HepG2 (cell line): ENCODE measurements around the gene DDX24. TPM values are rescaled to one million over a fixed set of nuclear protein-coding genes. Genes with fewer than 3 reads are reported as not detected.

Source experiments
- ATF2 ChIP-seq: sonication (generic); formaldehyde crosslinking; IDR thresholded peaks from 2 replicates; pipeline ENCODE4 v1.4.0; 2020; ENCODE audit warnings: missing genetic modification reagents
- ATF5 ChIP-seq: sonication (generic); formaldehyde crosslinking; IDR thresholded peaks from 2 replicates; pipeline ENCODE4 v1.4.0; 2020; ENCODE audit warnings: mild to moderate bottlenecking, low read depth, missing genetic modification reagents
- BCLAF1 ChIP-seq: fragments of 450-650 bp; IDR thresholded peaks from 2 replicates; pipeline ENCODE4 v1.6.1; 2017; ENCODE audit warnings: mild to moderate bottlenecking
- CREB3 ChIP-seq: sonication (generic); formaldehyde crosslinking; IDR thresholded peaks from 2 replicates; pipeline ENCODE4 v1.5.0; 2020; ENCODE audit warnings: missing genetic modification reagents
- HNF1B ChIP-seq: sonication (generic); formaldehyde crosslinking; IDR thresholded peaks from 2 replicates; pipeline ENCODE4 v1.5.1; 2020; ENCODE audit warnings: mild to moderate bottlenecking, moderate library complexity, missing genetic modification reagents
- IKZF4 ChIP-seq: sonication (generic); formaldehyde crosslinking; IDR thresholded peaks from 2 replicates; pipeline ENCODE4 v1.5.1; 2020; ENCODE audit warnings: borderline replicate concordance, mild to moderate bottlenecking, low read depth, missing genetic modification reagents; ENCODE audit errors: not compliant biosample characterization
- PAF1 ChIP-seq: IDR thresholded peaks from 2 replicates; pipeline ENCODE4 v1.6.1; 2016; ENCODE audit warnings: missing genetic modification reagents, missing compliant biosample characterization
- SIN3A ChIP-seq: IDR thresholded peaks from 2 replicates; pipeline ENCODE4 v1.6.1; 2011; ENCODE audit warnings: low read depth, mild to moderate bottlenecking, control low read depth, low read length, borderline replicate concordance
- ZBTB21 ChIP-seq: sonication (generic); formaldehyde crosslinking; IDR thresholded peaks from 2 replicates; pipeline ENCODE4 v1.4.0; 2020; ENCODE audit warnings: missing genetic modification reagents
- ZBTB39 ChIP-seq: sonication (generic); formaldehyde crosslinking; IDR thresholded peaks from 2 replicates; pipeline ENCODE4 v1.5.0; 2020; ENCODE audit warnings: missing genetic modification reagents
- ZGPAT ChIP-seq: IDR thresholded peaks from 2 replicates; pipeline ENCODE4 v1.6.1; 2016; ENCODE audit warnings: mild to moderate bottlenecking
- ZNF296 ChIP-seq: sonication (generic); formaldehyde crosslinking; conservative IDR thresholded peaks from 2 replicates; pipeline ENCODE4 v1.5.0; 2020; ENCODE audit warnings: mild to moderate bottlenecking, missing genetic modification reagents
- ZNF530 ChIP-seq: sonication (generic); formaldehyde crosslinking; IDR thresholded peaks from 2 replicates; pipeline ENCODE4 v1.5.0; 2020; ENCODE audit warnings: low read depth, mild to moderate bottlenecking, missing genetic modification reagents
- ZNF7 ChIP-seq: IDR thresholded peaks from 2 replicates; pipeline ENCODE4 v1.6.1; 2016; ENCODE audit warnings: missing biosample characterization, missing genetic modification reagents
- polyA plus RNA-seq, 8 experiments: library from polyadenylated mRNA; depleted of rRNA in 3 of 8; stranded (reverse) in 7 of 8; unstranded in 1 of 8; fragments of >200 nt; fragmentation: Illumina TruSeq in 4 of 8; extraction: Trizol in 4 of 8; gene quantifications; 2 replicates each; pipeline versions ENCODE4 v1.2.1 to v1.2.3, GENCODE V29; 2011 to 2016; ENCODE audit warnings: low read depth in 4 of 8, missing spikeins in 1 of 8, mixed read lengths in 1 of 8; ENCODE audit not compliant: insufficient read depth in 1 of 8
- total RNA-seq, 5 experiments: library from RNA; depleted of rRNA; stranded (reverse); fragments of >200 nt; fragmentation: Illumina TruSeq; extraction: Trizol; gene quantifications; 2 replicates each; pipeline ENCODE4 v1.2.3, GENCODE V29; 2016; ENCODE audit warnings: low read depth in 1 of 5

DDX24 gene
- total and polyA plus RNA-seq, 2 of the 13 experiments (the other 11 are each of a cell fraction or from before 2014, with no cell fraction given) = 67.3 to 149 TPM

GRCh38 chr14:94041551-94042346 lies 39.3 kb downstream of the DDX24 start (continued):
- TF ChIP-seq HNF1B (CRISPR knock-in tag) (no peak), ATF5 (CRISPR knock-in tag) (no peak), ZNF530 (CRISPR knock-in tag) (no peak), PAF1 (no peak), SIN3A (no peak), ZNF7 (CRISPR knock-in tag) (no peak), ATF2 (no peak), IKZF4 (CRISPR knock-in tag) (no peak), ZNF296 (no peak), BCLAF1 (no peak), ZBTB21 (CRISPR knock-in tag) (no peak), CREB3 (CRISPR knock-in tag) (no peak), ZGPAT (no peak), ZBTB39 (CRISPR knock-in tag) (peak; percentile 99)
